Thyroid gland (tissue), 4 donors: ENCODE data around the gene PARM1.

Experiments
- POLR2A ChIP-seq, 2 donors: fragments of 450-650 bp; IDR thresholded peaks; one replicate each; pipeline ENCODE4 v1.6.1; 2017; ENCODE audit warnings: antibody characterized with exemption in 2 of 2, mild to moderate bottlenecking in 2 of 2, moderate library complexity in 1 of 2
- TF ChIP-seq, protein P1 (sequence below), 6 experiments: fragments of 200-600 bp in 3 of 6; fragments of 450-650 bp in 3 of 6; sonication (generic) in 3 of 6; IDR thresholded peaks; one replicate each; pipeline ENCODE4 v1.5.1; 2016 to 2019; ENCODE audit warnings: antibody characterized with exemption in 6 of 6, mild to moderate bottlenecking in 2 of 6, inconsistent platforms in 1 of 6, moderate library complexity in 1 of 6

DNA sequence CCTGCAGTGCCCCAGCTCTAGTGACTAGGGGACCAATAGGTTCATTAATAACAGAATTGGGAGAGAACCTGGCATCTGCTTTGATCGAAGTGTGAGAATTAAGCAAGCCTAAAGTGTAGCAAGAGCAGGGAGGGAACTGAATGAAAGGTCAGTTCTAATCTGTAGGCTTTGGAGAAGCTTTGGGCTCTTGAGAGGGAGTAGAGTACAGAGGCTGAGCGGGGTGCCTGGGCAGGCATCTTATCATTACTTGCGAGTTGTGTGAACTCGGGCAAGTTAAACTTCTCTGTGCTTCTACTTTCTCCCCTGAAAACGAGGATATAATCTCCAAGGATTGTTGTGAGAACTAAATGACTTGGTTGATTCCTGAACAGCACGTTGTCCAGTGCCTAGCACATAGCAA is 906 bp upstream of the PARM1 start:
- TF ChIP-seq, protein P1, sequence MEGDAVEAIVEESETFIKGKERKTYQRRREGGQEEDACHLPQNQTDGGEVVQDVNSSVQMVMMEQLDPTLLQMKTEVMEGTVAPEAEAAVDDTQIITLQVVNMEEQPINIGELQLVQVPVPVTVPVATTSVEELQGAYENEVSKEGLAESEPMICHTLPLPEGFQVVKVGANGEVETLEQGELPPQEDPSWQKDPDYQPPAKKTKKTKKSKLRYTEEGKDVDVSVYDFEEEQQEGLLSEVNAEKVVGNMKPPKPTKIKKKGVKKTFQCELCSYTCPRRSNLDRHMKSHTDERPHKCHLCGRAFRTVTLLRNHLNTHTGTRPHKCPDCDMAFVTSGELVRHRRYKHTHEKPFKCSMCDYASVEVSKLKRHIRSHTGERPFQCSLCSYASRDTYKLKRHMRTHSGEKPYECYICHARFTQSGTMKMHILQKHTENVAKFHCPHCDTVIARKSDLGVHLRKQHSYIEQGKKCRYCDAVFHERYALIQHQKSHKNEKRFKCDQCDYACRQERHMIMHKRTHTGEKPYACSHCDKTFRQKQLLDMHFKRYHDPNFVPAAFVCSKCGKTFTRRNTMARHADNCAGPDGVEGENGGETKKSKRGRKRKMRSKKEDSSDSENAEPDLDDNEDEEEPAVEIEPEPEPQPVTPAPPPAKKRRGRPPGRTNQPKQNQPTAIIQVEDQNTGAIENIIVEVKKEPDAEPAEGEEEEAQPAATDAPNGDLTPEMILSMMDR (IDR thresholded peaks at IDR 0.05) = no peak
- no peak for TF ChIP-seq POLR2A (IDR thresholded peaks at IDR 0.05)
